ENCODE data around the gene PNLIPRP2. TPM values are rescaled to one million over a fixed set of nuclear protein-coding genes. Genes with fewer than 3 reads are reported as not detected.

PNLIPRP2 gene
- total RNA-seq, 1 experiment from 2014 or later, result 0.28 TPM

- no peak for TF ChIP-seq ARID4B (CRISPR knock-in tag; IDR thresholded peaks at IDR 0.05; ENCODE audit: borderline replicate concordance)
- no peak for TF ChIP-seq PRDM15 (CRISPR knock-in tag; IDR thresholded peaks at IDR 0.05)
- no peak for TF ChIP-seq NFYB (CRISPR knock-in tag; conservative IDR thresholded peaks at IDR 0.05; ENCODE audit: low read depth)
- no peak for TF ChIP-seq CREM (CRISPR knock-in tag; IDR thresholded peaks at IDR 0.05)
- TF ChIP-seq GRHL2 (CRISPR knock-in tag; IDR thresholded peaks at IDR 0.05; ENCODE audit: insufficient replicate concordance, severe bottlenecking), result no peak
- TF ChIP-seq ZNF532 (CRISPR knock-in tag; IDR thresholded peaks at IDR 0.05; ENCODE audit: borderline replicate concordance), result no peak
Measured at GRCh38 chr10:116676633-116677032, 55.9 kb downstream of the PNLIPRP2 start (continued).

- TF ChIP-seq E2F4 (CRISPR knock-in tag; IDR thresholded peaks at IDR 0.05; ENCODE audit: borderline replicate concordance, low read depth) (no peak), ESRRA (CRISPR knock-in tag; IDR thresholded peaks at IDR 0.05; ENCODE audit: borderline replicate concordance) (no peak), NR1H2 (CRISPR knock-in tag; IDR thresholded peaks at IDR 0.05) (no peak), MLX (CRISPR knock-in tag; IDR thresholded peaks at IDR 0.05) (no peak), ELF4 (CRISPR knock-in tag; IDR thresholded peaks at IDR 0.05; ENCODE audit: low read depth) (no peak), ATF2 (CRISPR knock-in tag; IDR thresholded peaks at IDR 0.05; ENCODE audit: borderline replicate concordance, low read depth) (no peak), ZNF396 (CRISPR knock-in tag; IDR thresholded peaks at IDR 0.05; ENCODE audit: borderline replicate concordance) (no peak), GRHL2 (CRISPR knock-in tag; IDR thresholded peaks at IDR 0.05; ENCODE audit: insufficient replicate concordance, severe bottlenecking) (no peak), ZNF219 (CRISPR knock-in tag; IDR thresholded peaks at IDR 0.05; ENCODE audit: borderline replicate concordance) (no peak), JAZF1 (CRISPR knock-in tag; IDR thresholded peaks at IDR 0.05) (no peak), USF2 (CRISPR knock-in tag; IDR thresholded peaks at IDR 0.05) (no peak), NR3C1 (CRISPR knock-in tag; conservative IDR thresholded peaks at IDR 0.05; ENCODE audit: low read depth) (no peak), ZNF138 (CRISPR knock-in tag; conservative IDR thresholded peaks at IDR 0.05) (no peak), ZBTB21 (CRISPR knock-in tag; IDR thresholded peaks at IDR 0.05; ENCODE audit: borderline replicate concordance) (no peak)
- DNase-seq (ENCODE audit: low spot score) (no peak), ATAC-seq (no peak)
- ChIA-PET POLR2A (no interaction called here), CTCF (interaction anchor here (1.1 kb wide), 1 partner anchor 109 kb away, joined by 5 read pairs; no protein-coding TSS in a partner anchor)
- peaks cover 15% of the 10 kb centered on the region for H3K4me1 Mint-ChIP-seq
- no peak overlapping the region for H3K4me3 Mint-ChIP-seq
- H3K9me3 Mint-ChIP-seq, result no peaks in the 10 kb centered on the region
- no peaks in the 10 kb centered on the region; the same call in 1 of the 2 replicates for H3K27me3 Mint-ChIP-seq (ENCODE audit: low read depth)
- no peaks in the 10 kb centered on the region for H3K36me3 Mint-ChIP-seq
- H3K27ac Mint-ChIP-seq, result no peak overlapping the region
Measured at GRCh38 chr10:116679351-116679750, 58.6 kb downstream of the PNLIPRP2 start.
